ENCODE results near the gene TACC2.

TACC2 gene

GRCh38 chr10:122152544-122152943 lies 163.6 kb downstream of the TACC2 start:
- Histone ChIP-seq H3K9me3 (ENCODE audit: low read length) (no peaks in the 10 kb centered on the region), H2AFZ (ENCODE audit: low read depth, low read length) (no peak overlapping the region), H3K27me3 (ENCODE audit: insufficient read depth, low read length) (no peaks in the 10 kb centered on the region), H3K4me1 (ENCODE audit: insufficient read depth, low read length) (peaks cover 33% of the 10 kb centered on the region), H3K36me3 (ENCODE audit: insufficient read depth, low read length) (peaks cover 2% of the 10 kb centered on the region), H3K4me3 (ENCODE audit: low read length) (no peak overlapping the region)

- H3K9me3 ChIP-seq (ENCODE audit: low read length) = no peaks in the 10 kb centered on the region
- H3K36me3 ChIP-seq (ENCODE audit: insufficient read depth, low read length) = no peaks in the 10 kb centered on the region
- peaks cover 21% of the 10 kb centered on the region for H3K4me1 ChIP-seq (ENCODE audit: insufficient read depth, low read length)
- no peak overlapping the region for H3K4me3 ChIP-seq (ENCODE audit: low read length)
- H2AFZ ChIP-seq (ENCODE audit: low read depth, low read length) = no peak overlapping the region
- no peaks in the 10 kb centered on the region for H3K27me3 ChIP-seq (ENCODE audit: insufficient read depth, low read length)
These were observed 165.1 kb downstream of the TACC2 start for GRCh38 chr10:122154031-122154544.

GRCh38 chr10:122154545-122155366 lies 165.8 kb downstream of the TACC2 start:
- Histone ChIP-seq H3K4me1 (ENCODE audit: insufficient read depth, low read length) (peaks cover 15% of the 10 kb centered on the region), H3K27me3 (ENCODE audit: insufficient read depth, low read length) (no peaks in the 10 kb centered on the region), H2AFZ (ENCODE audit: low read depth, low read length) (no peak overlapping the region), H3K36me3 (ENCODE audit: insufficient read depth, low read length) (no peaks in the 10 kb centered on the region), H3K9me3 (ENCODE audit: low read length) (no peaks in the 10 kb centered on the region), H3K4me3 (ENCODE audit: low read length) (no peak overlapping the region)

GRCh38 chr10:122157451-122157850 lies 168.5 kb downstream of the TACC2 start:
- Histone ChIP-seq H2AFZ (ENCODE audit: low read depth, low read length) (no peak overlapping the region), H3K4me3 (ENCODE audit: low read length) (no peak overlapping the region)

GRCh38 chr10:122158362-122158761 lies 169.4 kb downstream of the TACC2 start:
- H3K27me3 ChIP-seq (ENCODE audit: insufficient read depth, low read length) = no peaks in the 10 kb centered on the region
- H3K36me3 ChIP-seq (ENCODE audit: insufficient read depth, low read length) = no peaks in the 10 kb centered on the region

More at GRCh38 chr10:122157451-122157850, 168.5 kb downstream of the TACC2 start:
- H3K27me3 ChIP-seq (ENCODE audit: insufficient read depth, low read length) = no peaks in the 10 kb centered on the region
- no peaks in the 10 kb centered on the region for H3K36me3 ChIP-seq (ENCODE audit: insufficient read depth, low read length)
- H3K9me3 ChIP-seq (ENCODE audit: low read length) = no peaks in the 10 kb centered on the region
- peaks cover 22% of the 10 kb centered on the region for H3K4me1 ChIP-seq (ENCODE audit: insufficient read depth, low read length)

GRCh38 chr10:122159141-122159970 lies 170.4 kb downstream of the TACC2 start:
- Histone ChIP-seq H3K4me1 (ENCODE audit: insufficient read depth, low read length) (peaks cover 27% of the 10 kb centered on the region), H2AFZ (ENCODE audit: low read depth, low read length) (no peak overlapping the region), H3K36me3 (ENCODE audit: insufficient read depth, low read length) (no peaks in the 10 kb centered on the region), H3K4me3 (ENCODE audit: low read length) (no peak overlapping the region), H3K9me3 (ENCODE audit: low read length) (no peaks in the 10 kb centered on the region), H3K27me3 (ENCODE audit: insufficient read depth, low read length) (no peaks in the 10 kb centered on the region)

More at GRCh38 chr10:122158362-122158761, 169.4 kb downstream of the TACC2 start:
- no peak overlapping the region for H2AFZ ChIP-seq (ENCODE audit: low read depth, low read length)
- H3K9me3 ChIP-seq (ENCODE audit: low read length) = no peaks in the 10 kb centered on the region
- H3K4me1 ChIP-seq (ENCODE audit: insufficient read depth, low read length) = peaks cover 27% of the 10 kb centered on the region
- no peak overlapping the region for H3K4me3 ChIP-seq (ENCODE audit: low read length)

- H3K36me3 ChIP-seq (ENCODE audit: insufficient read depth, low read length) = no peaks in the 10 kb centered on the region
- H3K9me3 ChIP-seq (ENCODE audit: low read length) = no peaks in the 10 kb centered on the region
- peaks cover 42% of the 10 kb centered on the region for H3K4me1 ChIP-seq (ENCODE audit: insufficient read depth, low read length)
- H3K4me3 ChIP-seq (ENCODE audit: low read length) = no peak overlapping the region
- no peaks in the 10 kb centered on the region for H3K27me3 ChIP-seq (ENCODE audit: insufficient read depth, low read length)
- H2AFZ ChIP-seq (ENCODE audit: low read depth, low read length) = no peak overlapping the region
These were observed 172.8 kb downstream of the TACC2 start for GRCh38 chr10:122161795-122162194.

GRCh38 chr10:122162671-122163173 lies 173.8 kb downstream of the TACC2 start:
- H3K36me3 ChIP-seq (ENCODE audit: insufficient read depth, low read length) = peaks cover 2% of the 10 kb centered on the region
- no peaks in the 10 kb centered on the region for H3K9me3 ChIP-seq (ENCODE audit: low read length)
- H2AFZ ChIP-seq (ENCODE audit: low read depth, low read length) = peak overlapping the region; percentile 49
- H3K27me3 ChIP-seq (ENCODE audit: insufficient read depth, low read length) = no peaks in the 10 kb centered on the region
- H3K4me3 ChIP-seq (ENCODE audit: low read length) = peak overlapping the region; percentile 71
- peaks cover 39% of the 10 kb centered on the region for H3K4me1 ChIP-seq (ENCODE audit: insufficient read depth, low read length)

- no peaks in the 10 kb centered on the region for H3K27me3 ChIP-seq (ENCODE audit: insufficient read depth, low read length)
- H3K9me3 ChIP-seq (ENCODE audit: low read length) = no peaks in the 10 kb centered on the region
- peaks cover 41% of the 10 kb centered on the region for H3K4me1 ChIP-seq (ENCODE audit: insufficient read depth, low read length)
- H3K36me3 ChIP-seq (ENCODE audit: insufficient read depth, low read length) = peaks cover 2% of the 10 kb centered on the region
- H2AFZ ChIP-seq (ENCODE audit: low read depth, low read length) = peak overlapping the region; percentile 49
- H3K4me3 ChIP-seq (ENCODE audit: low read length) = peak overlapping the region; percentile 71
These were observed 174.4 kb downstream of the TACC2 start for GRCh38 chr10:122163174-122164022.

- Histone ChIP-seq H3K27me3 (ENCODE audit: insufficient read depth, low read length) (no peaks in the 10 kb centered on the region), H3K36me3 (ENCODE audit: insufficient read depth, low read length) (peaks cover 2% of the 10 kb centered on the region), H2AFZ (ENCODE audit: low read depth, low read length) (peak overlapping the region; percentile 49), H3K4me3 (ENCODE audit: low read length) (peak overlapping the region; percentile 71), H3K9me3 (ENCODE audit: low read length) (no peaks in the 10 kb centered on the region), H3K4me1 (ENCODE audit: insufficient read depth, low read length) (peaks cover 49% of the 10 kb centered on the region)
These were observed 175.1 kb downstream of the TACC2 start for GRCh38 chr10:122164023-122164601.

- Histone ChIP-seq H3K4me3 (ENCODE audit: low read length) (peak overlapping the region; percentile 71), H2AFZ (ENCODE audit: low read depth, low read length) (no peak overlapping the region), H3K4me1 (ENCODE audit: insufficient read depth, low read length) (peaks cover 49% of the 10 kb centered on the region), H3K36me3 (ENCODE audit: insufficient read depth, low read length) (peaks cover 2% of the 10 kb centered on the region), H3K27me3 (ENCODE audit: insufficient read depth, low read length) (no peaks in the 10 kb centered on the region), H3K9me3 (ENCODE audit: low read length) (no peaks in the 10 kb centered on the region)
These were observed 176.0 kb downstream of the TACC2 start for GRCh38 chr10:122164815-122165483.
